ENCODE data around the gene SEC22B. TPM values are rescaled to one million over a fixed set of nuclear protein-coding genes. Genes with fewer than 3 reads are reported as not detected.
A peak's percentile ranks its signal among the peaks of the same experiment; 100 is the strongest.
"Not testable (repeated sequence)": the region's sequence is repeated elsewhere in the genome, so short reads cannot be mapped to it uniquely, and the experiment has no call there.

SEC22B gene
- total and polyA plus RNA-seq, 2 donors, result 19.9 to 22.4 TPM

DNA sequence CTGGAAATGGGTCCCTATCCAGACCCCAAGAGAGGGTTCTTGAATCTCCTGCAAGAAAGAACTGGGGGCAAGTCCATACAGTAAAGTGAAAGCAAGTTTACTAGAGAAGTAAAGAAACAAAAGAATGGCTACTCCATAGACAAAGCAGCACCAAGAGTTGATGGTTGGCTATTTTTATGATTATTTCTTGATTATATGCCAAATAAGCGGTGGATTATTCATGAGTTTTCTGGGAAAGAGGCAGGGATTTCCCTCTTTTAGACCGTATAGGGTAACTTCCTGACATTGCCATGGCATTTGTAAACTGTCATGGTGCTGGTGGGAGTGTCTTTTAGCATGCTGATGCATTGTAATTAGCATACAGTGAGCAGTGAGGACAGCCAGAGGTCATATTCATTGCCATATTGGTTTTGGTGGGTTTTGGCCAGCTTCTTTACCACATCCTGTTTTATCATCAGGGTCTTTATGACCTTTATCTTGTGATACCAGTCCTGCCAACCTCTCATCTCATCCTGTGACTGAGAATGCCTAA is 5.9 kb upstream of the SEC22B start:
- not testable (repeated sequence) for H3K36me3 ChIP-seq (ENCODE audit: control insufficient read depth in 2 of 2, insufficient read depth in 2 of 2, low read length in 1 of 2); H3K9me3 ChIP-seq (ENCODE audit: control insufficient read depth in 2 of 2, insufficient read depth in 1 of 2, low read length in 1 of 2); DNase-seq (ENCODE audit: low read depth in 6 of 9, low spot score in 9 of 9); H3K27me3 ChIP-seq (ENCODE audit: control insufficient read depth in 2 of 2, insufficient read depth in 1 of 2, low read length in 1 of 2); H3K4me3 ChIP-seq (ENCODE audit: low read length in 2 of 2); H3K27ac ChIP-seq (ENCODE audit: low read depth in 1 of 2, low read length in 1 of 2); H3K4me1 ChIP-seq (ENCODE audit: control insufficient read depth in 2 of 2, insufficient read depth in 2 of 2, low read length in 2 of 2)
- 92% methylated on average over 2 of the region's 2 CpGs for WGBS

DNA sequence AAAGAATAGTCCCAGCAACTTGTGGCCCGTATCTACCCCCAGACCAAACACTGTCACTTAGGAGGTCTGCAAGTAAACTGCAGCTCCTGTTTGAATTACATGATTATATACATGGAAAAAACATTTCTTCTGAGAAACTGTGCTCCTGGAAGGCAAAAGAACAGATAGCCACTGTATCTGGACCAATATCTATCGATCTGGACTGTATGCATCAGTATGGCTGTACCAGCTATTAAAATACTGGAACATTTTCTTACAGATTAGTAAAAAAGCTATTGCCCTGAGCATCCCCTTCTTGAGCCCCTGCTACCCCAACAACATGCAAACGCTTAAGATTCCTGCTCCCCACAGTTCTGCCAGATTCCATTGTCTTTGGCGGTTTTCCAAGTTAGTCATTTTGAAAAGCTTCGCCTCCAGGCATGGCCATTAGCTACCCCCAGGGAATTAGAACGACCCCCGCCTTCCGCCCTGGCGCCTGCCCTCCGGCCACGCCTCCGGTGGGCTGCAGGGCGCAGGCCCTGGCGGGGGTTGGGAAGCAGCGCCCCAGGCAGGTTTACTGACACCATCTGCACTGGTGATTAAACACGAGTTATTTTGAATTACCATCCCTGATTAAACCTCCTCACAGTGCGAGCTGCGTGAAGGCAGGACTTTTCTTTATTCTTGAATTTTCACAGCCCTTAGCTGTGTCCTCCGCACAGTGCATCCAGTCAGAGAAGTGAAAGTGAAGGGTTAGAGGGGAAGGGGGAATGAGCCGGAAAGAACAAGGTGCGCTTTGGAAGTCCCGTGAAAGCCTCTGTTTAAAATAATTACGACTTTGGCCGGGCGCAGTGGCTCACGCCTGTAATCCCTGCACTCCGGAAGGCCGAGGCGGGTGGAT is 3.7 kb upstream of the SEC22B start:
- not testable (repeated sequence) for H3K9me3 ChIP-seq (ENCODE audit: control insufficient read depth in 2 of 2, insufficient read depth in 1 of 2, low read length in 1 of 2); H3K36me3 ChIP-seq (ENCODE audit: control insufficient read depth in 2 of 2, insufficient read depth in 2 of 2, low read length in 1 of 2); H3K27ac ChIP-seq (ENCODE audit: low read depth in 1 of 2, low read length in 1 of 2); H3K27me3 ChIP-seq (ENCODE audit: control insufficient read depth in 2 of 2, insufficient read depth in 1 of 2, low read length in 1 of 2); H3K4me1 ChIP-seq (ENCODE audit: control insufficient read depth in 2 of 2, insufficient read depth in 2 of 2, low read length in 2 of 2); H3K4me3 ChIP-seq (ENCODE audit: low read length in 2 of 2)
- WGBS, result 47% methylated on average over 18 of the region's 29 CpGs
- peak in 1 of 9 donors; percentile 0 for DNase-seq (ENCODE audit: low read depth in 6 of 9, low spot score in 9 of 9)

DNA sequence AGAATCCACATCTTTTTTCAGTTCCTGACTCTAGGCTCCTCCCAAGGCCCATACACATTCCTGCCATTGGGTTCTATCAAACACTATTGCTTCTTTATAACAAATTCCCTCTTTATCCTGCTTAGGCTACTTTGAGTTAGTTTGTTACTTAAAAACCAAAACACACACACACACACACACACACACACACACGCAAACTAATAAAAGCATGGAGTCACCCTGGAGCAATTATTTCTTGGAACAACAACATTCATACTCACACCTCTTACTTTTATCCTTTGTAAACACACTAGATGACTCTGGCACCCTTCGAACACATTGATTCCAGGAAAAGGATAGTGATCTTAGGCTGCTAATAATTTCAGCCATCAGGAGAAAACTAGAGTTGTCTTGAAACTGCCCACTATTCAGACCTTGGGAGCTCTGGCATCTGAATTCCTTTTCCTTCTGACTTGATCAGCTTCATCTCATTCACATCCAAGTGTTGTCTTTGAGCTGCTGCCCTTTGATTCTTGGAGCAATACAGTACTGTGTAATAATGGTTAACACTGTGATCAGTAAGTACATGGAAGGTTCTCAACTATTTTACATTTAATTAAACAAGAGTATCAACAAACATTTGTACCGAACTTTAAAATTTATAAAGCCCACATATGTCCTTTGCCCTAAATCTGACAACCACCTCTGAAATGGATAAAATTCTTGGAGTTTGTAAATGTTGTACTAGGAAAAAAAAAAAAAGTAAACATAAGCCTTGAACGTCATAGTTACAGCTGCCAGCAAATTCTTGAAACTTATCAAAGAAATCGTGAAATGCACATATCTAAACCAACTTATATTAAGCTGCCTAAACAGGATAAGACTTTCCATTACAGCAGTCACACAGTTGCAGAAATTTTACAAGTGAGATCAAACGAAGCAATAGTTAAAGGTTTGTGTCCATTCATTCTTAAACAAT is 2.8 kb upstream of the SEC22B start:
- H3K27me3 ChIP-seq (ENCODE audit: control insufficient read depth in 2 of 2, insufficient read depth in 1 of 2, low read length in 1 of 2), result peaks cover 0 to 2% of the 10 kb centered on the region in 2 donors
- no peaks in the 10 kb centered on the region for H3K9me3 ChIP-seq (ENCODE audit: control insufficient read depth in 2 of 2, insufficient read depth in 1 of 2, low read length in 1 of 2)
- WGBS, result 92% methylated on average over 6 of the region's 6 CpGs
- no peak overlapping the region for H3K4me3 ChIP-seq (ENCODE audit: low read length in 2 of 2)
- H3K27ac ChIP-seq (ENCODE audit: low read depth in 1 of 2, low read length in 1 of 2), result no peak overlapping the region
- H3K36me3 ChIP-seq (ENCODE audit: control insufficient read depth in 2 of 2, insufficient read depth in 2 of 2, low read length in 1 of 2), result no peaks in the 10 kb centered on the region
- peaks cover 0 to 2% of the 10 kb centered on the region in 2 donors for H3K4me1 ChIP-seq (ENCODE audit: control insufficient read depth in 2 of 2, insufficient read depth in 2 of 2, low read length in 2 of 2)
- DNase-seq (ENCODE audit: low read depth in 6 of 9, low spot score in 9 of 9), result peak in 1 of 9 donors; percentile 1

DNA sequence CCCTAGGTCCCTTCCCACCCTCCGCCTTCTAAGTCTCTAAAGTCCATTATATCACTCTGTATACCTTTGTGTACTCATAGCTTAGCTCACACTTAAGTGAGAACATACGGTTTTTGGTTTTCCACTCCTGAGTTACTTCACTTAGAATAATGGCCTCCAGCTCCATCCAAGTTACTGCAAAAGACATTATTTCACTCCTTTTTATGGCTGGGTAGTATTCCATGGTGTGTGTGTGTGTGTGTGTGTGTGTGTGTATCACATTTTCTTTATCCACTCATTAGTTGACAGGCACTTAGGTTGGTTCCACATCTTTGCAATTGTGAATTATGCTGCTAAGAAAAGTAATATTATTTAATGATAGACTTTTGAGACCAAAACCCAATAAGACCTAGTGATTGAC is 1.7 kb upstream of the SEC22B start:
- not testable (repeated sequence) for H3K27ac ChIP-seq (ENCODE audit: low read depth in 1 of 2, low read length in 1 of 2); H3K36me3 ChIP-seq (ENCODE audit: control insufficient read depth in 2 of 2, insufficient read depth in 2 of 2, low read length in 1 of 2)

DNA sequence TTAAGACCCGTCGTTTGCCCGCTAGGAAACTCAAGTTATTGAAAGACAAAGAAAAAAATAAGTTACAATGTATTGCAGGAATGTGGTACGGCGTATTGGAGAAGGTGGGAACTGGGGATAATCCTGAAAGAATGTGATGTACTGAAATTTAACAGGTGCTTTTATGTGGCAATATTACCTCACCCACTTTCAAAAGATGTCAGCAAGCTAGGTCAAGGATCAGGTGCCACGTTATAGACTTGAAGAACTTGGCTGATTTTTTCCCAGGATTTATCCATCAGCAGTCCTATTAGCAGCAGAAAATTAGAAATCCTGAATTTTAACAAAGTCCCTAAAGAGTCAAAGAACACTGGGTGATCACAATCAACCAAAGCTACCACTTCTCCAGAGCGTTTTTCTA is 632 bp downstream of the SEC22B start:
- DNase-seq (ENCODE audit: low read depth in 6 of 9, low spot score in 9 of 9); H3K36me3 ChIP-seq (ENCODE audit: control insufficient read depth in 2 of 2, insufficient read depth in 2 of 2, low read length in 1 of 2); H3K9me3 ChIP-seq (ENCODE audit: control insufficient read depth in 2 of 2, insufficient read depth in 1 of 2, low read length in 1 of 2); H3K4me1 ChIP-seq (ENCODE audit: control insufficient read depth in 2 of 2, insufficient read depth in 2 of 2, low read length in 2 of 2); H3K27me3 ChIP-seq (ENCODE audit: control insufficient read depth in 2 of 2, insufficient read depth in 1 of 2, low read length in 1 of 2): not testable (repeated sequence)
- H3K4me3 ChIP-seq (ENCODE audit: low read length in 2 of 2), result peak overlapping the region; percentile 92
- peak overlapping the region in 1 of 2 donors; percentile 89 for H3K27ac ChIP-seq (ENCODE audit: low read depth in 1 of 2, low read length in 1 of 2)
- WGBS, result 17% methylated on average over 7 of the region's 7 CpGs

More for the DNA sequence above, 1.7 kb upstream of the SEC22B start:
- 96% methylated on average over 2 of the region's 2 CpGs for WGBS
- DNase-seq (ENCODE audit: low read depth in 6 of 9, low spot score in 9 of 9); H3K4me3 ChIP-seq (ENCODE audit: low read length in 2 of 2); H3K27me3 ChIP-seq (ENCODE audit: control insufficient read depth in 2 of 2, insufficient read depth in 1 of 2, low read length in 1 of 2); H3K4me1 ChIP-seq (ENCODE audit: control insufficient read depth in 2 of 2, insufficient read depth in 2 of 2, low read length in 2 of 2); H3K9me3 ChIP-seq (ENCODE audit: control insufficient read depth in 2 of 2, insufficient read depth in 1 of 2, low read length in 1 of 2): not testable (repeated sequence)

DNA sequence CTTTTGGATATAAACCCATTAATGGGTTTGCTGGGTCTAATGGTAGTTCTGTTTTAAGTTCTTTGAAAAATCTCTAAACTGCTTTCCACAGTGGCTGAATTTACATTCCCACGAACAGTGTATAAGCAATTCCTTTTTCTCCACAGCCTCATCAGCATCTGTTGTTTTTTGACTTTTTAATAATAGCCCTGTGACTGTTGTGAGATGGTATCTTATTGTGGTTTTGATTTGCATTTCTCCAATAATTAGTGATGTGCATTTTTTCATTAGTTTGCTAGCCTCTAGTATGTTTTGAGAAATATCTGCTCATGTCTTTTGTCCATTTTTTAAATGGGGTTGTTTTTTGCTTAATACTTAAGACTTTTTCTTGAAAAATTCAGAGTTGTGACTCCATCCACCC is 11.6 kb downstream of the SEC22B start:
- WGBS, result 95% methylated on average over 1 of the region's 1 CpG
- not testable (repeated sequence) for H3K27me3 ChIP-seq (ENCODE audit: control insufficient read depth in 2 of 2, insufficient read depth in 1 of 2, low read length in 1 of 2); H3K9me3 ChIP-seq (ENCODE audit: control insufficient read depth in 2 of 2, insufficient read depth in 1 of 2, low read length in 1 of 2); H3K4me1 ChIP-seq (ENCODE audit: control insufficient read depth in 2 of 2, insufficient read depth in 2 of 2, low read length in 2 of 2); H3K36me3 ChIP-seq (ENCODE audit: control insufficient read depth in 2 of 2, insufficient read depth in 2 of 2, low read length in 1 of 2); DNase-seq (ENCODE audit: low read depth in 6 of 9, low spot score in 9 of 9); H3K27ac ChIP-seq (ENCODE audit: low read depth in 1 of 2, low read length in 1 of 2); H3K4me3 ChIP-seq (ENCODE audit: low read length in 2 of 2)

DNA sequence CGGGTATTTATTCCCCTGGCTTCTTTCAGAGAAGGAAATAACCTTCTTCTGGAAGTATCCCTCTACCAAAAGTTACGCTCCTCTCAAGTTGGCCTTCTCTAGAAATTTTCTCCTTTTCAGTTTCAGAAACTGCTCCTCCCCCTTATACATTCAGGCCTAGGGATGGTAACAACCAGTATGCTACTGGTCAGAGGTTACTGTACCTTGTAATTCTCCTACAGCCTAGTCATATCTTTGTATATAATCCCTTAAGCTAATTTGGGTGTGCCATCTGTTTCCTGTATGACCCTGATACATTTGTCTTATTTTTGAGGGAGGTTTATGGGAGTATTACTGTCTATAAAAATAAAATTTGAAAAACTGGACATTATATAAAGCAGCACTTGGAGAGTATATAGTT is 14.3 kb downstream of the SEC22B start:
- H3K4me3 ChIP-seq (ENCODE audit: low read length in 2 of 2); H3K36me3 ChIP-seq (ENCODE audit: control insufficient read depth in 2 of 2, insufficient read depth in 2 of 2, low read length in 1 of 2); H3K27me3 ChIP-seq (ENCODE audit: control insufficient read depth in 2 of 2, insufficient read depth in 1 of 2, low read length in 1 of 2); DNase-seq (ENCODE audit: low read depth in 6 of 9, low spot score in 9 of 9); H3K27ac ChIP-seq (ENCODE audit: low read depth in 1 of 2, low read length in 1 of 2); H3K4me1 ChIP-seq (ENCODE audit: control insufficient read depth in 2 of 2, insufficient read depth in 2 of 2, low read length in 2 of 2); H3K9me3 ChIP-seq (ENCODE audit: control insufficient read depth in 2 of 2, insufficient read depth in 1 of 2, low read length in 1 of 2): not testable (repeated sequence)
- WGBS, result no CpG with 5 or more reads among the region's 2 CpGs

DNA sequence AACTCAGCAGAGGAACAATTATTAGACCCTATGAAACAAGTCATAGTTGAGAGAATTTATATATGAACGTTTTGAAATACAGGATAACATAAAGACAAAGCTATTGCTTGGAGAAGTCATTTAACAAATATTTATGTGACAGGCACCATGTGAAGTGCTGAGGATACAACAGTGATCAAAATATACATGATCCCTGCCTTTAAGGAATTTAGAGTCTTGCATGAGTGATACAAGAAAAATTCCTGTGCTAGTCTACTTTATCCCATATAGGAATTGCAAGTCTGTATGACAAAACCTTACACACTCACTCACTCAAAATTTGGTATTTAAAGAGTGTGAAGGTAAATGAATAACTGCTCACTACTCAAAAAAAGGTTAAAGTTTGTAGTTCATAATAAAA is 17.8 kb downstream of the SEC22B start:
- H3K4me3 ChIP-seq (ENCODE audit: low read length in 2 of 2); DNase-seq (ENCODE audit: low read depth in 6 of 9, low spot score in 9 of 9); H3K9me3 ChIP-seq (ENCODE audit: control insufficient read depth in 2 of 2, insufficient read depth in 1 of 2, low read length in 1 of 2); H3K4me1 ChIP-seq (ENCODE audit: control insufficient read depth in 2 of 2, insufficient read depth in 2 of 2, low read length in 2 of 2); H3K27me3 ChIP-seq (ENCODE audit: control insufficient read depth in 2 of 2, insufficient read depth in 1 of 2, low read length in 1 of 2); H3K36me3 ChIP-seq (ENCODE audit: control insufficient read depth in 2 of 2, insufficient read depth in 2 of 2, low read length in 1 of 2); H3K27ac ChIP-seq (ENCODE audit: low read depth in 1 of 2, low read length in 1 of 2): not testable (repeated sequence)
- WGBS, result no CpG with 5 or more reads among the region's 1 CpG

DNA sequence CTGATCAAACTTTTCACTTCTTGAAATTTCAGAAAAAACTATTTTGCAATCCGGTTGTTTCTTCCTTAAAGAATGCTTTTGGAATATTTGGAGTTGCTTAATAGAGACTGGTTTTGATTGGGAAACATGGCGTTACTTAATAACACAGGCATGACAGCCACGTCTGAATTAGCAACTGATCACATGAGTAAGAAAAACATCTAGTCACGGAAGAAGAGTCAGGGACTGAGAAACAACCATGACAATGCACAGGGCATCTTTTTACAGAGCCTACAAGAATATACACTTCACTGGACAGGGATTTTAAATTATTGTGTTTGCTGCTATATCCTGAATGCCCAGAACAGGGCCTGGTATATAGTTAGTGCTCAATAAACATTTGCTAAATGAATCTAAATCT is 18.2 kb downstream of the SEC22B start:
- H3K27ac ChIP-seq (ENCODE audit: low read depth in 1 of 2, low read length in 1 of 2); DNase-seq (ENCODE audit: low read depth in 6 of 9, low spot score in 9 of 9); H3K27me3 ChIP-seq (ENCODE audit: control insufficient read depth in 2 of 2, insufficient read depth in 1 of 2, low read length in 1 of 2); H3K36me3 ChIP-seq (ENCODE audit: control insufficient read depth in 2 of 2, insufficient read depth in 2 of 2, low read length in 1 of 2); H3K9me3 ChIP-seq (ENCODE audit: control insufficient read depth in 2 of 2, insufficient read depth in 1 of 2, low read length in 1 of 2); H3K4me1 ChIP-seq (ENCODE audit: control insufficient read depth in 2 of 2, insufficient read depth in 2 of 2, low read length in 2 of 2); H3K4me3 ChIP-seq (ENCODE audit: low read length in 2 of 2): not testable (repeated sequence)
- 92% methylated on average over 1 of the region's 4 CpGs for WGBS
